Prostate gland (tissue), 2 donors: ENCODE data around the gene LIN28B.

Experiments
- CTCF ChIP-seq, 4 experiments: fragments of 200-600 bp in 2 of 4; fragments of 450-650 bp in 2 of 4; sonication (generic) in 2 of 4; IDR thresholded peaks; 1 replicate in 3 of 4; 2 replicates in 1 of 4; pipeline ENCODE4 v1.5.1; 2016 to 2019; ENCODE audit warnings: antibody characterized with exemption in 4 of 4, mild to moderate bottlenecking in 2 of 4, moderate library complexity in 2 of 4
- POLR2A ChIP-seq: fragments of 450-650 bp; IDR thresholded peaks from one replicate; pipeline ENCODE4 v1.6.1; 2016; ENCODE audit warnings: antibody characterized with exemption, mild to moderate bottlenecking
- POLR2AphosphoS5 ChIP-seq: sonication (generic); formaldehyde crosslinking; IDR thresholded peaks from one replicate; pipeline ENCODE4 v1.6.1; 2017; ENCODE audit warnings: antibody characterized with exemption

GRCh38 chr6:104973404-104973803 lies 16.5 kb downstream of the LIN28B start:
- TF ChIP-seq CTCF (IDR thresholded peaks at IDR 0.05) = no peak
- TF ChIP-seq POLR2A = no peak
- TF ChIP-seq POLR2AphosphoS5 = no peak
